PC-9 (cell line): ENCODE results near the gene OR10H1.

Experiments used
- CTCF ChIP-seq: fragments of 200-600 bp; sonication (generic); conservative IDR thresholded peaks from 2 replicates; pipeline ENCODE4 v1.6.1; 2017; ENCODE audit warnings: mixed run types, antibody characterized with exemption, mild to moderate bottlenecking, moderate library complexity
- EZH2 ChIP-seq: fragments of 200-600 bp; sonication (generic); IDR thresholded peaks from 2 replicates; pipeline ENCODE4 v1.8.0; 2017; ENCODE audit warnings: antibody characterized with exemption, low read depth

- TF ChIP-seq CTCF (no peak), EZH2 (no peak)
These were observed 47.8 kb upstream of the OR10H1 start for GRCh38 chr19:15863272-15863671.
